Sigmoid colon (tissue), 7 donors: ENCODE results near the gene SAMD14. TPM values are rescaled to one million over a fixed set of nuclear protein-coding genes. Genes with fewer than 3 reads are reported as not detected.

Source experiments
- DNase-seq: peaks from one replicate; pipeline ENCODE4 v3.0.0-alpha.2; 2019
- H3K27ac ChIP-seq, 4 donors: fragments of 200-600 bp; sonication (generic); one replicate each; pipeline ENCODE4 v1.5.1; 2016 to 2019; ENCODE audit warnings: mild to moderate bottlenecking in 1 of 4
- H3K27me3 ChIP-seq, 3 donors: fragments of 200-600 bp; sonication (generic); one replicate each; pipeline ENCODE4 v1.5.1; 2019; ENCODE audit warnings: mild to moderate bottlenecking in 1 of 3
- H3K36me3 ChIP-seq, 4 donors: fragments of 200-600 bp; sonication (generic); one replicate each; pipeline ENCODE4 v1.5.1; 2016 to 2019
- H3K4me1 ChIP-seq, 4 donors: fragments of 200-600 bp; sonication (generic); one replicate each; pipeline ENCODE4 v1.5.1; 2017 to 2019
- H3K4me3 ChIP-seq, 4 donors: fragments of 200-600 bp; sonication (generic); one replicate each; pipeline ENCODE4 v1.5.1; 2017 to 2019; ENCODE audit warnings: mild to moderate bottlenecking in 2 of 4, moderate library complexity in 1 of 4
- H3K9me3 ChIP-seq, 4 donors: fragments of 200-600 bp in 3 of 4; sonication (generic) in 3 of 4; one replicate each; pipeline versions ENCODE4 v1.5.1 to v1.6.1; 2013 to 2019
- CTCF ChIP-seq, 4 experiments: fragments of 450-650 bp in 3 of 4; fragments of 200-600 bp in 1 of 4; IDR thresholded peaks; one replicate each; pipeline ENCODE4 v1.5.1; 2016 to 2019; ENCODE audit warnings: antibody characterized with exemption in 4 of 4, mild to moderate bottlenecking in 3 of 4, moderate library complexity in 2 of 4
- EP300 ChIP-seq, 4 donors: sonication (generic); formaldehyde crosslinking; IDR thresholded peaks; one replicate each; pipeline ENCODE4 v1.6.1; 2017; ENCODE audit warnings: antibody characterized with exemption in 4 of 4
- POLR2A ChIP-seq, 2 donors: fragments of 450-650 bp; IDR thresholded peaks; one replicate each; pipeline ENCODE4 v1.6.1; 2016; ENCODE audit warnings: antibody characterized with exemption in 2 of 2, mild to moderate bottlenecking in 2 of 2, moderate library complexity in 2 of 2
- POLR2AphosphoS5 ChIP-seq, 4 donors: sonication (generic); formaldehyde crosslinking; IDR thresholded peaks; one replicate each; pipeline ENCODE4 v1.6.1; 2017; ENCODE audit warnings: antibody characterized with exemption in 4 of 4
- WGBS, 2 donors: extraction: QIAGEN DNeasy Blood & Tissue Kit; methylation state at CpG; one replicate each; pipeline ENCODE4 v1.1.7; 2013; 5-methylcytosine and 5-hydroxymethylcytosine counted together
- intact Hi-C: fragments of 100-400 bp; cut with DNase I; formaldehyde crosslinking; loops from one replicate; pipeline ENCODE4 v1.15.1; 2023
- polyA plus RNA-seq, 3 donors: library from polyadenylated mRNA; stranded (reverse); fragments of 200-250 nt; gene quantifications; one replicate each; pipeline ENCODE4 v1.2.3, GENCODE V29; 2013
- total RNA-seq, 4 donors: library from RNA; depleted of rRNA; stranded (reverse); fragments of >200 nt; gene quantifications; one replicate each; pipeline ENCODE4 v1.1.0, GENCODE V29; 2016
- donor health status: healthy with polysubstance abuse.
- donor health status: Bipolar disorder and iron deficiency.
- donor health status: healthy.

The SAMD14 gene
- total and polyA plus RNA-seq, 7 donors, result 0.16 to 2.5 (median 0.92) TPM

GRCh38 chr17:50076221-50076590 is 53.8 kb downstream of the SAMD14 start:
- DNase-seq, result no peak
- 89 to 91% methylated on average over 16 of the region's 16 CpGs for WGBS, 2 donors
- intact Hi-C loops, result no loop called here
- Histone ChIP-seq H3K27me3 (no peaks in the 10 kb centered on the region), H3K9me3 (no peaks in the 10 kb centered on the region), H3K4me1 (no peaks in the 10 kb centered on the region), H3K36me3 (peaks cover 22 to 99% (median 71%) of the 10 kb centered on the region in 4 donors), H3K4me3 (no peak overlapping the region), H3K27ac (no peak overlapping the region)
- TF ChIP-seq POLR2AphosphoS5 (IDR thresholded peaks at IDR 0.05), result no peak
- no peak for TF ChIP-seq EP300 (IDR thresholded peaks at IDR 0.05)
- TF ChIP-seq POLR2A (IDR thresholded peaks at IDR 0.05), result no peak
- no peak for TF ChIP-seq CTCF (IDR thresholded peaks at IDR 0.05)

GRCh38 chr17:50075446-50076032 is 54.4 kb downstream of the SAMD14 start:
- no peak for TF ChIP-seq CTCF (IDR thresholded peaks at IDR 0.05)
- Histone ChIP-seq H3K9me3 (no peaks in the 10 kb centered on the region), H3K4me1 (no peaks in the 10 kb centered on the region), H3K4me3 (no peak overlapping the region), H3K27me3 (no peaks in the 10 kb centered on the region), H3K36me3 (peaks cover 29 to 99% (median 70%) of the 10 kb centered on the region in 4 donors), H3K27ac (no peak overlapping the region)
- no peak for DNase-seq
- intact Hi-C loops, result no loop called here
- WGBS, 2 donors, result 96 to 97% methylated on average over 16 of the region's 16 CpGs

GRCh38 chr17:50074227-50074626 is 55.7 kb downstream of the SAMD14 start:
- Histone ChIP-seq H3K36me3 (peaks cover 26 to 96% (median 71%) of the 10 kb centered on the region in 4 donors), H3K27me3 (no peaks in the 10 kb centered on the region), H3K4me3 (no peak overlapping the region), H3K4me1 (no peaks in the 10 kb centered on the region), H3K27ac (no peak overlapping the region), H3K9me3 (no peaks in the 10 kb centered on the region)
- TF ChIP-seq CTCF (IDR thresholded peaks at IDR 0.05) (no peak), POLR2AphosphoS5 (IDR thresholded peaks at IDR 0.05) (no peak), EP300 (IDR thresholded peaks at IDR 0.05) (no peak)
- no peak for DNase-seq
- WGBS, 2 donors, result 93 to 95% methylated on average over 6 of the region's 6 CpGs
- intact Hi-C loops, result no loop called here

DNA sequence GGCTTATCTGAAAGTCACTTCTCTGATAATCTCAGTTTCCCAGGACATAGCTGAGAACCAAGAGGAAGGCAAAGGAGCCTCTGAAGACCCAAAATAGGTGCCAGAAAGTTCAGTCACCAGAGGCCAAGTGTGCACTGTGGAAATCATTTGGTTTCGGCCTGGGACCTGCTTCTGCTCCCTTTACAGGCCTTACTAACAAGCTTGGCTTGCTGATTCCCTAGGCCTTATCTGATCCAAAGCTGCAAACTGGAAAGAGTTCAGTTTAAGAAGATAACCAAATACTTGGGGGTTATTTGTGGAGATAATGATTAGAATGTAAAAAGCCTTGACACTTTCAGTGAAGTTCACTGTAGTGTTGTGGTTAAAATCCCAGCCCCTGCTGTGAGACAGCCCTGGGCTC is 57.0 kb downstream of the SAMD14 start:
- Histone ChIP-seq H3K36me3 (peaks cover 21 to 90% (median 68%) of the 10 kb centered on the region in 4 donors), H3K4me3 (no peak overlapping the region), H3K9me3 (no peaks in the 10 kb centered on the region), H3K4me1 (no peaks in the 10 kb centered on the region), H3K27me3 (no peaks in the 10 kb centered on the region), H3K27ac (no peak overlapping the region)
- TF ChIP-seq POLR2AphosphoS5 (IDR thresholded peaks at IDR 0.05), result no peak
- TF ChIP-seq POLR2A (IDR thresholded peaks at IDR 0.05), result no peak
- TF ChIP-seq EP300 (IDR thresholded peaks at IDR 0.05), result no peak
- TF ChIP-seq CTCF (IDR thresholded peaks at IDR 0.05), result no peak
- intact Hi-C loops, result no loop called here
- no peak for DNase-seq
- WGBS, 2 donors, result 96 to 98% methylated on average over 1 of the region's 1 CpG

DNA sequence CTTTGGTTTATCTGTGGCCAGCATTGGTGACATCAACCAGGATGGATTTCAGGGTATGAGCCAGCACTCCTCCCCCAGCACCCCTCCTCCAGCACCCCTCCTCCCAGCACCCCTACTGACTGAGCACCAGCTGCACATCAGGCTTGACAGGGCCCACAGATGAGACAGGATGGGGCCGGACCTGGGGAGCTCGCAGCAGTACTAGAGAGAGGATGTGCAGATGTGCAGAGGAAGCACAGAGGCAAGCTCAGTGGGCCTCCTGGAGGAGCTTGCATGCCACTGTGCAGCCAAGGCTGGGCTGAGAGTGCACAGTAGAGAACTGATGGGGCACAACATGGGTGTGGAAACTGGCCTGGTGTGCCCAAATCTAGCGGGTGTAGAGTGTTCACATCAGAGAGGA is 57.8 kb downstream of the SAMD14 start:
- Histone ChIP-seq H3K27me3 (no peaks in the 10 kb centered on the region), H3K4me1 (no peaks in the 10 kb centered on the region), H3K4me3 (no peak overlapping the region), H3K36me3 (peaks cover 20 to 83% (median 63%) of the 10 kb centered on the region in 4 donors), H3K9me3 (no peaks in the 10 kb centered on the region), H3K27ac (no peak overlapping the region)
- DNase-seq, result no peak
- WGBS, 2 donors, result 77 to 97% methylated on average over 3 of the region's 3 CpGs
- TF ChIP-seq EP300 (IDR thresholded peaks at IDR 0.05) (no peak), CTCF (IDR thresholded peaks at IDR 0.05) (no peak), POLR2A (IDR thresholded peaks at IDR 0.05) (no peak), POLR2AphosphoS5 (IDR thresholded peaks at IDR 0.05) (no peak)
- intact Hi-C loops, result no loop called here
